GM23248 (cell line): ENCODE data around the gene S1PR2.

Experiments
- EZH2 ChIP-seq: fragments of 200-600 bp; sonication (generic); IDR thresholded peaks from 2 replicates; pipeline ENCODE4 v1.6.1; 2018; ENCODE audit warnings: antibody characterized with exemption, mild to moderate bottlenecking; ENCODE audit not compliant: insufficient read depth, poor library complexity, severe bottlenecking
- EZH2phosphoT487 ChIP-seq: fragments of 200-600 bp; sonication (generic); IDR thresholded peaks from 2 replicates; pipeline ENCODE4 v1.6.1; 2018; ENCODE audit warnings: antibody characterized with exemption, moderate library complexity, mild to moderate bottlenecking, low read depth; ENCODE audit not compliant: insufficient read depth

DNA sequence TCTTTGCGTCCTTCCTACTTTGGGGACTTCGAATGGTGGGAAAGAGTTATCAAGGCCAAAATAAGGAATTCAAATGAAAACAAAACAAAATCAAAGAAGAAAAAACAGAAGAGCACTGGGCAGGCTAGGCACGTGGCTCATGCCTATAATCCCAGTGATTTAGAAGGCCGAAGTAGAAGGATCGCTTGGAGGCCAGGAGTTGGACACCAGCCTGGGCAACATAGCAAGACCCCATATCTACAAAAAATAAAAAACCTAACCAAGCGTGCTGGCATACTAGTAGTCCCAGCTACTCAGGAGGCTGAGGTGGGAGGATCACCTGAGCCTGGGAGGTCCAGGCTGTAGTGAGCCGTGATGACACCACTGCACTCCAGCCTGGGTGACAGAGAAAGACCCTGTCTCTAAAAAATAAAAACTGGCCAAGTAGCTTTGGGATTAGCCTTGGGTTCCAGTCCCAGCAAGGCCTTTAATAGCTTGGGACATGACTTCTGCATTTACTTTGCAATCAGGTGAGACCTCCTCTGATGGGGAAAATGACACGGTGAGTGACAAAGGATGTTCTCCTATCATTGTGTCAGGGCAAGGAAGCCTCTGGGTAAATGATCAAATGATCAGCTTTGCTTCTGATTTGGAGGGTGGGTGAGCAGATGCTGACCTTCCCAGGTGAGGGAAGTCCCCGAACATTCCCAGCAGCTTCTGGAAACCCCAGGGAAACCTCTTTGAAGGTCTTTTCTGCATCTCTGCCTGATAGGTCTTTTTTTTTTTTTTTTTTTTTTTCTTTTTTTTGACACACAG is 46.9 kb upstream of the S1PR2 start:
- TF ChIP-seq EZH2phosphoT487 (no peak), EZH2 (no peak)
